GM19395 (cell line): ENCODE data around the gene AP3S1.
"Not testable (repeated sequence)": the region's sequence is repeated elsewhere in the genome, so short reads cannot be mapped to it uniquely, and the experiment has no call there.

ENCODE experiments used
- ATAC-seq: cut with Tn5 transposase; IDR thresholded peaks from one replicate; pipeline ENCODE4 v1.9.1; 2021; ENCODE audit warnings: mild to moderate bottlenecking, moderate library complexity; ENCODE audit not compliant: unreplicated experiment

The AP3S1 gene

DNA sequence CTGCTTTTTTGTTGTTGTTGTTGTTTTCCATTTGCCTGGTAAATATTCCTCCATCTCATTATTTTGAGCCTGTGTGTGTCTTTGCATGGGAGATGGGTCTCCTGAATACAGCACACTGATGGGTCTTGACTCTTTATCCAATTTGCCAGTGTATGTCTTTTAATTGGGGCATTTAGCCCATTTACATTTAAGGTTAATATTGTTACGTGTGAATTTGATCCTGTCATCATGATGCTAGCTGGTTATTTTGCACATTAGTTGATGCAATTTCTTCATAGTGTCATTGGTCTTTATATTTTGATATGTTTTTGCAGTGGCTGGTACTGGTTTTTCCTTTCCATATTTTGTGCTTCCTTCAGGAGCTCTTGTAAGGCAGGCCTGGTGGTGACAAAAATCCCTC is 16.8 kb upstream of the AP3S1 start:
- ATAC-seq = not testable (repeated sequence)

DNA sequence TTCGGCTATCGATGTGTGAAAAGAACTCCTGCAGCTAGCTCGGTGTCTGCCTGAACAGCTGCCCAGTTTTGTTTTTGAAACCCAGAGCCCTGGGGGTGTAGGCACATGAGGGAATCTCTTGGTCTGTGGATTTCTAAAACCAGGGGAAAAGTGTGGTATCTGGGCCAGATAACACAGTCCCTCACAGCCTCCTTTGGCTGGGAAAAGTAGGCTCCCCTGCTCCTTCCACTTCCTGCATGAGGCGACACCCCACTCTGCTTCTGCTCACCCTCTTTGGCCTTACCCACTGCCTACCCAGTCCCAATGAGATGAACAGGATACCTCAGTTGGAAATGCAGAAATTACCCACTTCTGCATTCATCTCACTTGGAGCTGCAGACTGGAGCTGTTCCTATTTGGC is 15.8 kb upstream of the AP3S1 start:
- no peak for ATAC-seq

DNA sequence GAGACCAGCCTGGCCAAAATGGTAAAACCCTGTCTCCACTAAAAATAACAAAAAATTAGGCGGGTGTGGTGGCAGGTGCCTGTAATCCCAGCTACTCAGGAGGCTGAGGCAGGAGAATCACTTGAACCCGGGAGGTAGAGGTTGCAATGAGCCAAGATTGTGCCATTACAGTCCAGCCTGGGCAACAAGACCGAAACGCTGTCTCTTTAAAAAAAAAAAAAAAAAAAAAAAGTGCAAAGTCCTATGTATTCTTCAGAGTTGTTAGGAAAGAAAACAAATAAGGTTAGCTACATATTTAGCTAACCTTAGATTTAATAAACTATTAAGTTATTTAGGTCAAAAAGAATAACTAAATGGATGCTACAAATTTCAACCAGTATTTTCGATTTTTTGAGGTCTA is 11.8 kb upstream of the AP3S1 start:
- no peak for ATAC-seq

DNA sequence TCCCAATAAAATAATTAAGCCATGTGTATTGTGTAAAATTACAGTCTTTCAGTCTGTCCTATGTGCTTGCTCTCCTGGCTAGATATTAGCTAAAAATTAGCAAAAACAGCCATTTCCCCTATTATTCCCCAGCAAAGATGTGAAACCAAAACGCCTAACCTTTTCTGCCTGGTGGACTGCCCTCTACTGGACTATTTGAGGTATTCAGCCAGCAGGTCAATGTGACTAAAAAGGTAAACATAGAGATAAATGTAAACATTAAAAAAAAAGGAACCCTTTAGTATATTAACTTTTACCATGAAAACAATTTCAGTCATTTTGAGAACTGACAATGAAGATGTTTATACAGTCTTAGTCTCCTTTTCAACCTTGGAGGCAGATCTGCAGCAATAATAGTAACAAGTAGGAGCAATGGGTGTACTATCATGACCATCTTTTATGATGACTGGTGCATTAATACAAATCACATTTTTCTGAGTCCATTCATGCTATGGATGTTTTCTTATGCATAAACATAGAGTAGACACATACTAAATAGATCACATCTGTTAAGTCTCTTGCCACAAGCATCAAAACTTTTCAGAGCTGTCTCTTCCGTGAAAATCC is 10.5 kb upstream of the AP3S1 start:
- peak; percentile 83 for ATAC-seq

DNA sequence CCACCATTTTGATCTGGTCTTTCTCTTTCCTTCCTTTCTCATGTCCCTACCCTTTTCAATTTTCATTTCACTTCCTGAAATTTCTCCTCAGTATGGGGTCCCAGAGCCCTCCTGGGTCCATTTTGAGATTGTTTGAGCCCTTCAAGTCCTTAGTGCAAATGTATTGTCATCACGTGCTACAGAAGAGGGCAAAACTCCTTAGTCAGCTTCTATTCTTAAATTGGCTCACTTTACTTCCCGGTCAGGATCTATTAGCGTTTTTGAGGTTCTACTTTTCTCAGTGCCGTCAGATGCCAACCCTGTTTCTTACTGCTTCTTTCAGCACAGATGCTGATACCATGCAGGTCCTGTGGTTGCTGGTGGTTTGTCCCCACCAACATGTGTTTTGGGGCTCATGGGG is 6.3 kb upstream of the AP3S1 start:
- ATAC-seq = no peak

DNA sequence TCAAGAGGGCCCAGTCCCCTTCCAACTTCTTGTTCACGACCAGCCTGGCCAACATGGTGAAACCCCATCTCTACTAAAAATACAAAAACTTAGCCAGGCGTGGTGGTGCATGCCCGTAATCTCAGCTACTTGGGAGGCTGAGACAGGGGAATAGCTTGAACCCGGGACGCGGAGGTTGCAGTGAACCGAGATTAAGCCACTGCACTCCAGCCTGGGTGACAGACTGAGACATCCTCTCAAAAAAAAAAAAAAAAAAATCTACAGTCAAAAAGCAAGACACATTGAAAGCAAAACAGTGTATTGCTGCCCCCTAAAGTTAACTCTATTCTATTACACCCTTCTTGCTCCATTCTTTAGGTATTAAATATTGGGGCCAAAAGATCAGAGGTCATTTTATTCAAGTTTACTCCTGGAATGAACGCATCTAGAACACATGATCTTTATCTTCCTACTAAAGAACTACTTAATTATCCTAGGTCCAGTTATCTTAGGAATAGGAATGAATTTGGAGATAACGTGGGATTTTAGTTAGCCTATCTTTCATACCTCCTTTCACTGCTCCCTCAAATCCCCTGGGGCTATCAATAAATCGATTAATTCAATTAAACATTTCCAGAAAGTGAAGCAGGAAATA is 2.7 kb upstream of the AP3S1 start:
- ATAC-seq = peak; percentile 24

DNA sequence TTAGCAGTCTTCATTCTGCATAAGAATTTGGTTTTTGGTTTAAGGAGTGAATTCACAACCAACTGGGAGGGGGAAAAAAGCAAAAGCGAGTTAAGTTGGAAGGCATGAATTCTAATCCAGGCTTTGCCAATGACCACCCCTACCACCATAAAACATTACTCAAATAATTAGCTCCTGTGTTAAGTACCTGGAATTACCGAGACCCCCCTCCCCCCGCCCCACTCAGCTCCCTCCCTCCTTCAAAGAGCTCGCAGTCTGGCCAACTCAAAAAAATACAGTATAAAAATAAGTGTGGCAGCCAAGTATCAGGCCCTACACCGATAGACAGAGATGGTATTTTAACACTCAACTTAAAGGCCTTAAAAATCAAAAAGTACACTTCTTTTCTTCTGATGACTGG is 862 bp upstream of the AP3S1 start:
- ATAC-seq = no peak

DNA sequence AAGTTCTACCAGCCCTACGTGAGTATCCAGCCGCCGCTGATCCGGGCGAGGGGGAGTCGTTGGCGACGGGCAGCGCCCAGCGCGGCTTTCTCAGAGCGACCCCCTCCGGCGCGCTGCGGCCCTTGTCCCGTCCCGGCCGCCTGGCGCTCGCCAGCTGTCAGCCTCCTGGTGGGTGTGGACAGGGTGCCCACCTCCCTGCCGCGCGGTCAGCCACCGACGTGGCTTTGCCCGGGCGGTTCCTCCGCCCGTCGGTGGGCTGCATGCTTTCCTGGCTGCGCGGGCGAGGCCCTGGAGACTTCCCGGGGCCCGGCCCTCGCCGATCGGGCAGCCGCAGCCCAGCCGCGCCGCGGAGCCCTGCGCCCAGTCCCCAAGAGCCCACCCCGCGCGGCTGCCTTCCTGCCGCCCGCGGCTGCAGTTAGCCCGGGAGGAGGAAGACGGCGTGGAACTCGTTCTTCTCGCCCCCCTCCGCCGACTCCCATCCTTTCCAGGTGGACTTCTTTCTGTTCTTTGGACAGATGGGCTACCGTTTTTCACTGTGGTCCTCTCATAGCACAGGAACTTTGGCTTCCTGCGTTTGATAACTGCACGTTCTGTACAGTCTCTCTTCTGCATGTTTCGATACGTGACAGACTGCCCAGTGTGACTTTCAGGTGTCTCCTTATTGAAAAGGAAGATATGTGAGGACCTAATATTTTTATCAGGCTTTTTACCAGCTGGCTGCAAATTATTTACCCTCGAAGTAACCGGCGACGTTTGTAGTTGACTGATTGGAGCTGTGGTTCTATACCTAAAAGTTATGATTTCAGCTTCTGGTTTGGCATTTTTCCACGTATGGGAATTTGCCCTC is 577 bp downstream of the AP3S1 start:
- peak; percentile 35 for ATAC-seq

DNA sequence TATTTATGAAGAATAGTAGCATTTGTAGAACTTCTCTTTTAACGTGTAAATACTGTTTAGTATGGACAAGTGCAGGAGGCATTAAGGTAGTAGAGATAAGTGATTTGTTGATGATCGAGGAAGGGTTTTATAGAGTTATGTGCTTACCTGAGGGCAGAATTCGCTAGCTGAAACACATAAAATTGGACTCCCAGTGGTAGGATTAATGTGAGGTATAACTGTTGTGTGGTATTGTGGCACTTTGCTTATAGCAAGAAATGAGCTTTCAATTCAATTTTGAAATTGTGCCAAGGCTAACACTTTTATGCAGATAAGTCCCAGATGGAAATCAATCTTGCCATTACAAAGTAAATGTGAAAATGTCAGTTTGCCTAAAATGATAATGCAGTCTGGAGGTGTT is 1.2 kb downstream of the AP3S1 start:
- ATAC-seq = no peak

DNA sequence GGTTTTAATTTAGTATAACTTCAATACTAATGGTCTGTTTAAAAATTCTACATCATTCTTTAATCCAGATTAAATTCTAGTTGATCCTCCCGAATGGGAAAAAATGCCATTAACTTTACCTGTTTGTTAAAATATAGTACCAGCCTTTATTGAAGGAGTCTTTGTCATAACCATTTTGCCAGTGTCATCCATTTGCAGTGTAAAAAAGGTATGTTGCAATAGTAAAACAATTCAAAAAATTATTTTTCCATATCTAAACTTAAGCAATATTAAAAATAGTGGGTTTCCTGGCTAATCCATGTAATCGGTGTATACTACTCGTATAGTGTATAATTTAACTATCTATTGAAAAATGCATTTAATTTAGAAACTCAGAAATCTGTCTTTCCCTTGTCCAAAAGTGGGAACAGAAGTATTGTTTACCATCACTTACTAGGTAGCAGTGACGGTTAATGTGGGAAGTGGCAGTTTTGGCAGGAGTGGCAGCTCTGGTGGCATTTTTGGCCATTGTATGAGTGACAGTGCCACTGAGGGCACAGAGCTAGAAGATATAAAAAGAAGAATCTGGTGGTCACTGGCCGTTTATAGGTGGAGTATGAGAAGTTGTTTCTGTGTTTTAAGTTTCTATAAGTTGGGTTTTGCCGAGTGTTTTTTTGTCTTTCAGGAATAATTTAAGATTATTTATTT is 1.9 kb downstream of the AP3S1 start:
- ATAC-seq = no peak

DNA sequence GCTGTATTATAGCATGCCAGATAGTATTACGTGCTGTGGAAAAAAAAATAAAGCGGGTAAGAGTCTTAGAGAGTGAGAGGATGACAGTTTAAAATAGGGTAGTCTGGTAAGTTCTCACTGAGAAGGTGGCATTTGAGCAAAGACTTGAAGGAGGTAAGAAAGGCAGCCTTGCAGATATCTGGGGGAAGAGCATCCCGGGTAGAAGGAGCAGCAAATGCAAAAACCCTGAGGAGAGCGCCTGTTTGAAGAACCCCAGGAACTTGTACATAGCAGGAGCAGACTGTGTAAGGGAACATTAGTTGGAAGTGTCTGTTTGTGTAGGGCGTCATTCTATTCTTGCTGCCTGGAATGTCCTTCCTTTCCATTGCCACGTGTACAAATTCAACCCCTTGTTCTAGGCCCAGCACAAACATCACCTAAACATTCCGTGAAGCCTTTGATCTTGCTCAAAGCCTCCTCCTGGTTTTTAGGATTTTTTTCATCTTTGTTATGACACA is 2.6 kb downstream of the AP3S1 start:
- no peak for ATAC-seq

DNA sequence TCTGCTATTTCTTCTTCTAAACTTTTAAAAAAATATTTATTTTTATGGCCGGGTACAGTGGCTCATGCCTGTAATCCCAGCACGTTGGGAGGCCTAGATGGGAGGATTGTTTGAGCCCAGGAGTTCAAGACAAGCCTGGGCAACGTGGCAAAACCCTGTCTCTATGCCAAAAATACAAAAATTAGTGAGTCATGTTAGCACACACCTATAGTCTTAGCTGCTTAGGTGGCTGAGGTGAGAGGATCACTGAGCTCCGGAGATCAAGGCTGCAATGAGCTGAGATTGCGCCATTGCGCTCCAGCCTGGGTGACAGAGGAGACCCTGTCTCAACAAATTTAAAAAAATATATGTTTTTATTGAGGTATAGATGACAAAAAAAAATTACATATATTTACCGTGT is 5.6 kb downstream of the AP3S1 start:
- no peak for ATAC-seq

DNA sequence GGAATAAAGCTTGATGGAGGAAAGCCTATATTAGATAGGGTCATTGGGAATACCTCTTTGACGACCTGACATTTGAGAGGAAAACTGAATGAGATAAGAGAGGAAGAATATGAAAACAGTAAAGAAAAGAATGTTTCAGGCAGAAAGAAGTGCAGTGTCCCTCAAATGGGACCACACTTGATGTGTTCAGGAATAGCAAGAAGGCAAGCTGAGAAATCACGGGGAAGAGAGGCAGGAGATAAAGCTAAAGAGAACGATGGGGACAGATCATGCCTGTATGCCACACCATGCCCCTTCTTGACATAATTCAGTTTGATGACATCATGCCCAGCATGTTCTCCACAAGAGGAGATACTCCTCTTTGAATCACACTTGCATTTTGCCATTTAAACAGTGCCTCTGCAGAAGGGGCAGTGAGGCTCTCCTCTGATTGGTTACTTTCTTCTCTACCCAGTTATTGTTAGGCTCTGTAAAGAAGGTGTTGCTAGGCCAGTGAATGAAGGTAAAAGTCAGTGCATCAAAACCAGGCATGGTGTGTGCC is 7.6 kb downstream of the AP3S1 start:
- no peak for ATAC-seq

DNA sequence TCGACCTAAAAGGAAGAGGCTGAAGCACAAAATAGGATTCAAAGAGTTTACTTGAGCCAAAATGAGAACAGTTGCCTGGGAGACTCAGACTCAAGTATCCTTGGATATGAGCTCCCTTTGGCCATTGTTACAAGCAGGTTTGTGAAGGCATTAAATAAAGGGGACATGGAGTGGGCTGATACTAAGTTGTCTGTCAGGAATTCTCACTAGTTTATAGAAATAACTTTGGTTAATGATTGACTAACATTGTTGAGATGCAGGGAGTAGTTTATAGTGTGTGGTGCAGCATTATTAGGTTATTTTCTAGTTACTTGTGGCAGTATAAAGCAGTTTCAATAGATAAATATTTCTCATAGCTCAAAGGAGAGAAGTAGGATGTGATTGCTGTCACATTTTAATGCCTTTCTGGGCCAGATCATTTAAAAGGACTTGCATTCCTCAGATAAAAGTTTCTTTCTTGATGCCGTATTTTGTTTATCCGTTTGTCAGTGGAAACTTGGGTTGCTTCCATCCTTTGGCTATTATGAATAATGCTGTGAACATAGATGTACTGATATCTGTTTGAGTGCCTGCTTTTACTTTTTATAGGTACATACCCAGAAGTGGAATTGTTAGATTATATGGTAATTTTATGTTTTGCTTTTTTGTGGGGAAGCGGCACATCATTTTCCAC is 9.1 kb downstream of the AP3S1 start:
- no peak for ATAC-seq

DNA sequence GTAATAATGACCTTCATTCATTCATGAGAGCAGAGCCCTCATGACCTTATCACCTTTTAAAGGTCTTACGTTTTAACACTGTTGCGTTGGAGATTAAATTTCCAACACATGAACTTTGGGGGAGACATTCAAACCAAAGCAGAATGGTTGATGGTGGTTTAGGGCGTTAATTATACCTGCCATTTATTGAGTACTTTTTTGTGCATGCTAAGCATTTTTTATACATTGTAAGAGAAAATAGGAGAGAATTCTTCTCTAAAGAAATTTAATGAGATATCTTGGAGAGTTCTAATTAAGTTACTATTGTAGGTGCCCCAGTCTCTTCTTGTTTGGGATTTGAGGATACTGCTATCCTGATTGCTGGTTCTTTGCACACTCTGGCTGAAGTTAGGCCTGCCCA is 12.4 kb downstream of the AP3S1 start:
- ATAC-seq = no peak

DNA sequence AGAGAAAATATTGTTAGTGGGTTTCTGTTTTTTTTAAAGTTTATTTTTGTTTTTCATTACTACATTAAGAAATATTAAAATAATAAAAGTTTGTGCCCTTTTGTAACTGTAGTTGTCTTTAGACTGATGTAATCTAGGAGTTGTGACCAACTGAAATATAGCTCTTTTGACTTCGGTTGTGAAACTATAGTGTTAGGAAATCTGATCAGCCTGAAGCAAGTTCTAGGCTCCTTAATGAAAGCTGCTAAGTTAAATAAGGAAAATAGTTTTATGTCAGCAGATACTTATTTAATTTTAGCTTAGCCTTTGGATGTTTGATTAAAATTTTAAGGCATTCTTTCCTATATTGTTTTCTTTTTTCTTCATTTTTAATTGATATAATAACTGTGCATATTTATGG is 14.2 kb downstream of the AP3S1 start:
- no peak for ATAC-seq

DNA sequence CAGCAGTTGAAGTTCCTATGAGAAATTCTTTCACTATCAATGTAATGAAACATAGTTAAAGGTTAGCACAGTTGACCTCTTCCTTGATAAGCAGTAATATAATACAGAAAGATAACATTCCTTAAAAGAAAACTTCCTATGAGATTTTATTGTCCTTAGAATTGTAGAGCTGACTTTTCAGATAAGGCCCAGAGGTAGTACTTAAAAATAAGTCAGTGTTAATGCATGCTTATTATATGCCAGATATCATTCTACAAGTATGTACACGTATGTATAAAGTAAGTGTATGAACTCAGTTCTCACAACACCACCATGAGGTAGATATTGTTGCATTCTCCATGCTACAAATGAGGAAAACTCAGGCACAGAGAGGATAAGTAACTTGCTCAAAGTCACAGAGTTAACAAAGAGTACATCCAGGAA is 15.3 kb downstream of the AP3S1 start:
- no peak for ATAC-seq

DNA sequence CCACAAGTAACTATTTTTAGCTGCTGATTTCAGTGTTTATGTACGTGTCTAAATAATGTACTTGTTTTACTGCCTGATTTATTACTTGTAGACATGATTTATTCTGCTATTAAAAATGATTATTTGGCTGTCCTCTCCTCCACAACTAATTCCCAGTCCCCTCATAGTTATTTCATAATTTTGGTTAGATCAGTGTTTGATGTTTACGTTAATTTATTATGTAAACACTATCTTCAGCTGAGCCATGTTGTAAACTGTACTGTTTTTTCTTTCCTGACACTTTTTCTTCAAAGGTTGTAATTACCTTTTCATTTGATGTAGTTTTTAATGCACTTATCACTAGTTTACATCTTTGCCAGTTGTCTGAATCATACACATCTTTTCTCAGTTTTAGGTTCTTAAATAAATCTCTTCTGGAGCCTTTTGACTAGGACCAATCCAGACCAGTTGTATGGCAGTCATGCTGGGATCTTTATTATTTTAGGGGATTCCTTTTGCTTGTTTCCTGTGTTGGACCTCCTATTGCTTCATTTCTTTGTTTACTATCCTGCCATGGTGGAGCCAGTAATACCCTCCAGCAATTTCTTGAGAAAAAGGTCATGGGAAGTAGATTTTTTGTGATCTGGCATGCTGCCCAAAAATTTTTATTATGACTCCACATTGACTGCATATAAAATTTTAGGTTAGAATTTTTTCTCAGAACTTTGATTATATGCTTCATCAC is 16.1 kb downstream of the AP3S1 start:
- ATAC-seq = no peak

DNA sequence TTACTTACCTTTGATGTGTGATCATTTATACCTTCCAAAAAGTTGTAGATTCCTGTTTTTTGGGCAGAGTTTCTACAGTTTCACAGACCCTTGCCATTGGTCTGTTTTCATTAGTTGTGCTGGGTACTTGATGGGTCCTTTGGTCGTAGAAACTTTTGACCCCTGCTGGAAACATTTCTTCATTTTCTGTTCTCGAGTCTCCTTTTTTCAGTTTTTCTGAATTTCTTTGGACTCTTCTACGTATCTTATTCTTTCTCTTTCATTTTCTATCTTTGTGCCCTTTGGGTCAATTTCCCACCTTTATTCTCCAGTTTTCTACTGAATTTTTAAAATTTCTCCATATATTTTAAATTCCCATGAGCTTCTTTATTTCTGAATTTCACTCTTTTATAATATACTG is 16.7 kb downstream of the AP3S1 start:
- ATAC-seq = no peak

DNA sequence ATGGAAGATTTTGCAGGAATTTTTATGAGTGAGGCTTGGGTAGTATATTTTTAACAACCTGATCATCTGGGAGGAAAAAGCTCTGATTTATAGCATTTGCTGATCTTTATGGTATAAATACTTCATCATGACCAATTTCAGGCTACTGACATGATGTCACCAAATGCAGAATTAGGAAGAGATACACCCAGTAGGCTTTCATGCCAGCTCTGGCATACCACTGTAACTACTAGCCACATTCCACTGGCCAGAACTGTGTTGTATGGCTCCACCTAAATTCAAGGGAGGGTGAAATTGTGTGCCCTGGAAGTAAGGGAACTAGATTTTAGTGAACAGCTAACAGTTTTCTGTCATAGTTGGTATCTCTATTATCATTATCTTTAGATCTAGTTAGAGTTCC is 17.6 kb downstream of the AP3S1 start:
- ATAC-seq = no peak
